ENCODE data around the gene DCLRE1A. TPM values are rescaled to one million over a fixed set of nuclear protein-coding genes. Genes with fewer than 3 reads are reported as not detected.
A peak's percentile ranks its signal among the peaks of the same experiment; 100 is the strongest.
"Not testable (repeated sequence)": the region's sequence is repeated elsewhere in the genome, so short reads cannot be mapped to it uniquely, and the experiment has no call there.

Gene DCLRE1A
- total RNA-seq, 1 donor from 2014 or later = 4.4 TPM

- DNase-seq (ENCODE audit: low read depth) = peak; percentile 30
These were observed 4.7 kb upstream of the DCLRE1A start for GRCh38 chr10:113858541-113858940.

- no peak for DNase-seq (ENCODE audit: low read depth)
These were observed 3.3 kb upstream of the DCLRE1A start for GRCh38 chr10:113857210-113857609.

- no peak for DNase-seq (ENCODE audit: low read depth)
These were observed 2.7 kb upstream of the DCLRE1A start for GRCh38 chr10:113856563-113856962.

DNA sequence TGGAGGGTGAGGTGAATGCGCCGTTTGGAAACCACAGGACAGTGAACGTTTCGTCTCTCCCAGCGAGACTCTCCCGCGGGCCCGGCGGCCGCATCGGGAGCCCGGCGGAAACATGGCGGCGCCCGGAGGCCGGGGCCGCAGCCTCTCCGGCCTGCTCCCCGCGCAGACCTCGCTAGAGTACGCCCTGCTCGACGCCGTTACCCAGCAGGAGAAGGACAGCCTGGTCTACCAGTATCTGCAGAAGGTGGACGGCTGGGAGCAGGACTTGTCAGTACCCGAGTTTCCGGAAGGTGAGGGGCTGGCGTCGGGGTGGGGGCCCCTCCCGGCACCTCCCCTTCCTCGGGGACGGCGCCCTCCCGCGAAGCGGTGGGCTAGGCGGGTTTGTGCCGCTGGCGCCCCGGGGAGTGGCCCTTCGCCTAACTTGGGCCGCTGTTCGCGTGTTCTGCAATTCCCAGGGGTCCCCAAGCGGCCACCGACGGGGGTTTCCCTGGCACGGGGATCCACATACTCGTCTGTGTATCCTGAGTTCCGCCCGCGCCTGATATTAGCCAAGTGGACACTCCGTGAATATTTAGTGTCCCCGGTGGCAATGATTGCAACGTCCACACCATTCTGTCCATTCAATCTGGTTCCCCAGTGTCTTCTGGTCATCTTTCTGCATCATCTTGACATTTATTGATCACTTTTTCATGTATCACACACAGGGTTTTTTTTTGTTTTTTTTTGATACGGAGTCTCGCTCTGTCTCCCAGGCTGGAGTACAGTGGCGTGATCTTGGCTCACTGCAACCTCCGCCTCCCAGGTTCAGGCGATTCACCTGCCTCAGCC is 1.1 kb upstream of the DCLRE1A start:
- peak; percentile 65 for DNase-seq (ENCODE audit: low read depth)

- no peak for DNase-seq (ENCODE audit: low read depth)
These were observed 287 bp downstream of the DCLRE1A start for GRCh38 chr10:113853578-113854012.

GRCh38 chr10:113849946-113850345 is 3.9 kb downstream of the DCLRE1A start:
- no peak for DNase-seq (ENCODE audit: low read depth)

DNA sequence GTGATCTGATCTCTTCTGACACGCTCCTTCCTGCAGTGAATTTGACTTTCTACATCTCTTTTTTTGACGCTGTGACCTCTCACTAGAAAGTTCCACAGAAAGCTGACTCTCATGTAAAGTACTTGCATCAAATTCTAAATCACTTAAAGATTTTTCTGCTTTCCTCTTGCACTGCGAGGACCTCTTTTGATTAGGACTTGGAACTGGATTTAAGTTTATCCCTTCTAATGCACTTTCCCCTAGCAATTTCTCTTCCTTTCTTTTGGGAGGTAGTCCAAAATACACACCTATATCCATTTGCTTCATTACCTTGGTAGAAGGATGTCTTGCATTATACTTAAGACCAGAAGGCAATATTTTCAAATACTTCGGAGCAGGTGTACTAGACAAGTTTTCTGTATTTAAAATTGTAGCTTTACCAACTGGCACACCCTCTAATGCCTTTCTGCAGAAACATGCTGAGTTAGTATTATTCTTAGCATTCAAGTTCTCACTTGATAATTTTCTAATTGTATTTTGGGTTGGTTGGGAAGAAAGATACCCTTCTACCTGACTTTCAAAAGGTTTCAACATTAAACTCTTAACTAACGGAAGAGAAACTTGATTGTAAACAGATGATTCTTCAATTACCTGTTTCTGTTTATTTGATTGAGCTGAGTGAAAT is 4.6 kb downstream of the DCLRE1A start:
- no peak for DNase-seq (ENCODE audit: low read depth)

- no peak for DNase-seq (ENCODE audit: low read depth)
These were observed 7.8 kb downstream of the DCLRE1A start for GRCh38 chr10:113846036-113846435.

DNA sequence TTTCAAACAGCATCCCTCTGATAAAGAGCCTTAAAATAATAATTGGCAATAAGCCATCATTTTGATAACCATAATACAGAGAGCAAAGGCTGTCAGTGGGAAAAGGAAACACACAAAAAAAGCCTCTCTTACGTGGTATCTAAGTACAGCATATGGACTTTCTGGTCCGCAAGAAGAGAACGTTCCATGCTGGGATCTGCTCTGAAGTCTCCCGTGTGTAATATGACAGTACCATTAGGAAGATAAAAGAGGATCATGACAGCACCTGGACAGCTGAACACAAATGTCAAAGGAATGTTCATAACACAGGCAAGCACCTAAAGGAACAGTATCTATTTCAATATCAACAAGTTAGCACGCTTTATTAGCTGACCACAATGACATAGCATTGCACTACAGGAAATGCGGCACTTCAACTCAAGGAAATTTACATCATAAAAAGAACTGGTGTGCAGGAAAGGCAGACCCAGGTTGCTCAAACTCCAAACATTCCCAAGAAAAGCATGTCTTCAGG is 9.9 kb downstream of the DCLRE1A start:
- DNase-seq (ENCODE audit: low read depth) = no peak

- DNase-seq (ENCODE audit: low read depth) = no peak
These were observed 11.7 kb downstream of the DCLRE1A start for GRCh38 chr10:113842171-113842570.

GRCh38 chr10:113828567-113828966 is 25.3 kb downstream of the DCLRE1A start:
- DNase-seq (ENCODE audit: low read depth) = not testable (repeated sequence)

GRCh38 chr10:113825791-113826190 is 28.1 kb downstream of the DCLRE1A start:
- no peak for DNase-seq (ENCODE audit: low read depth)

GRCh38 chr10:113823389-113823788 is 30.5 kb downstream of the DCLRE1A start:
- no peak for DNase-seq (ENCODE audit: low read depth)

DNA sequence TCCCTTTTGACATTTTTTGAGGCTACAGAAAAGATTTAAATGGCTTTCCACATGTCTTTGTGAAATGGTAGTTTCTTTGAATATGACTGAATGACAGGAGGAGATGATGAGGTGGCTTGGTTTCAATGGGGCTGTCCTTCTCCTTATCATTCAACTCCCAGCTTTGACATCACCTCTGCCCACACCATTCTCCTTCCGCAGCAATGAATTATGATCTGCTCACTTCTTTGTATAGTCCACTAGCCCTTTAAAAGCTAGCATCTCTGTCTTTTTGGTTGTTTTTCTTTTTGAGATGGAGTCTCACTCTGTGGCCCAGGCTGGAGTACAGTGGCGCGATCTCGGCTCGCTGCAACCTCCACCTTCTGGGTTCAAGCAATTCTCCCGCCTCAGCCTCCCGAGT is 31.7 kb downstream of the DCLRE1A start:
- DNase-seq (ENCODE audit: low read depth) = no peak

DNA sequence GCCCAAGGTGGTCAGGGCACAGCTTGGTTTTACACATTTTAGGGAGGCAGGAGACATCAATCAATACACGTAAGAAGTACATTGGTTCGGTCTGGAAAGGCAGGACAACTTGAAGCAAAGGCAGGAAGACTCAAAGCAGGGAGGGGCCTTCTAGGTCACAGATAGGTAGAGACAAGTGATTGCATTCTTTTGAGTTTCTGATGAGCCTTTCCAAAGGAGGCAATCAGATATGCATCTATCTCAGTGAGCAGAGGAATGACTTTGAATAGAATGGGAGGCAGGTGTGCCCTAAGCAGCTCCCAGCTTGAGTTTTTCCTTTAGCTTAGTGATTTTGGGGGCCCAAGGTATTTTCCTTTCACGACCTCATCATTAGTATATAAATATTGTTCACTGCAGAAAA is 32.6 kb downstream of the DCLRE1A start:
- DNase-seq (ENCODE audit: low read depth) = not testable (repeated sequence)

GRCh38 chr10:113820507-113820906 is 33.4 kb downstream of the DCLRE1A start:
- DNase-seq (ENCODE audit: low read depth) = no peak

GRCh38 chr10:113819989-113820388 is 33.9 kb downstream of the DCLRE1A start:
- no peak for DNase-seq (ENCODE audit: low read depth)

GRCh38 chr10:113814700-113815099 is 39.2 kb downstream of the DCLRE1A start:
- not testable (repeated sequence) for DNase-seq (ENCODE audit: low read depth)

DNA sequence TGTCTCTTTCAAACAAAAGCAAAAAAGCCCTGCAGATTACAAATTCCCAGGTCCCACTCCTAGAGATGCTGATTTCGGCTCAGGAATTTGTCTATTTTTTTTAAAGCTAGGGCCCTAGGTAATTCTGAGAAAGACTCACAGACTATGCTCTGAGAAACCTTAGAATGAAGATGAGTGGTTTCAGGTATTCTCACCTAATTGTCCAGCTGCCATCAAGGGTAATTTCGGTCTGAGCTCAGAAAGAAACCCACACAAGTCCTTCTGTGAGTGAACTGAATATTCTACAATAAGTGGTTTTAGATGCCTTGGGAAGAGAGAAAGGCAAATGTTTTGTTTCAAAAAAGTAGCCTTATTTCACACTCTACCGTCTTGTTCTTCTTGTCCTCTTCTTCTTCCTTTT is 45.7 kb downstream of the DCLRE1A start:
- DNase-seq (ENCODE audit: low read depth) = no peak

DNA sequence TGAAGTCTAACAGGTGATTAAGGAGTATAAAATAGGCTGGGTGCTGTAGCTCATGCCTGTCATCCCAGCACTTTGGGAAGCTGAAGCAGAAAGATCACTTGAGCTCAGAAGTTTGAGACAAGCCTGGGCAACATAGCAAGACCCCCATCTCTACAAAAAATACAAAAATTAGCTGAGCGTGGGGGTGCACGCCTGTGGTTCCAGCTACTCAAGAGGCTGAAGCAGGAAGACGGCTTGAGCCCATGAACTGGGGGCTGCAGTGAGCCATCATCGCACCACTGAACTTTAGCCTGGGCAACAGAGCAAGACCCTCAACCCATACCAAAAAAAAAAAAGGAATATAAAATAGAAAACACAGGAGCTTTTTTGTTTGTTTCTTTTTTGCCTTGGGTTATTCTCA is 47.4 kb downstream of the DCLRE1A start:
- DNase-seq (ENCODE audit: low read depth) = no peak

DNA sequence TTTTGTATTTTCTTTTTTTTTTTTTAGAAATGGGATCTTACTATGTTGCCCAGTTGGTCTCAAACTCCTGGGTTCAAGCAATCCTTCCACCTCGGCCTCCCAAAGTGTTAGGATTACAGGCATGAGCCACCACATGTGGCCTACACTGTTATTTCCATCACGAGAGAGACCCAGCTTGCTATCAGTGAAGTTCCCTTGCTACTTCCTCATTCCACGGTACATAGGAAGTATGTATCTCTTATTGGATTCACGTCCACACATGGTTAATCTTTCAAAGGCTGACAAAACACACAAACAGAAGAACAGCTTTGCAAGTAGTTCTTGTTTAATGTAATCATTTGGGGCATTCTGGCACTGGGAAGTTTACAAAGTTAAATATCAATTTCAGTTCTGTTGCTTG is 50.9 kb downstream of the DCLRE1A start:
- DNase-seq (ENCODE audit: low read depth) = no peak

DNA sequence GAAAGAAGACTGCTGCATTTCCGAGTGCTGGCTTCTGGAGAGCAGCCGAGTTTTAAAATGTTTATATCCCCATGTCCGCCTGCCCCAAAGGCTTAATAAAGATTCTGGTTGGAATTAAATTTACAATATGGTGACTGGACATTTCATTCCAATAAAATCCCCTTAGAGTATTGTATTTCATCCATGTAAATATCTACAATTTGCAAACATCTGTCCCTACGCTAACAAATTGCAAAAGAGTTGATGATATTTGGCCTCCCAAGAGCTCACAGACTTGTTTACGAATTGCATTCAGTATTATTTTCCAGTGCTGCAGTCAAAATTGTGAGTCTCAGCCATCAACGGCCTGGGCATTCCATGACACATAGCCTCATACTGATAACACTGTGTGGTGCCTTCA is 52.3 kb downstream of the DCLRE1A start:
- no peak for DNase-seq (ENCODE audit: low read depth)

Data from myocyte (in vitro differentiated cells).